ENCODE measurements around the gene KRT15.

Gene KRT15

DNA sequence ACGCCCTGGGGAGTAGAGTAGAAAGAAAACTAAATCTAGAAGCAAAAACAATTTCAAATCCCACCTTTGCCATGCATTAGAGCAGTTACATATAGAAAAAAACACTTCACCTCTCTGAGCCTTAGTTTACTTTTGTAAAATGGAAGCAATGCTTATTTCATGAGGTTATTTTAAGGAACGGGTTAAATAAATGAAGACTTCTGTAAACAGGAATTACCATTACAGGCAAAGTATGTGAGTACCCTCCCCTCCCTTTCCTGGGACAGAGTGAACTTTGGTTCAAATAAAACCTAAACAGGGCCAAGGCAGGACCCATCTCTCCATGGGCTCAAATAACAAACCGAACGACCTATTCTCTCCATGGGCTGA, 4.5 kb upstream of the KRT15 start:
- no peak overlapping the region for H3K4me3 Mint-ChIP-seq
- no peaks in the 10 kb centered on the region for H3K36me3 Mint-ChIP-seq (ENCODE audit: low read depth)
- H3K27ac Mint-ChIP-seq: no peak overlapping the region
- peaks cover 17% of the 10 kb centered on the region for H3K27me3 Mint-ChIP-seq (ENCODE audit: low read depth)
- H3K4me1 Mint-ChIP-seq (ENCODE audit: low read depth): no peaks in the 10 kb centered on the region
- H3K9me3 Mint-ChIP-seq: no peaks in the 10 kb centered on the region

DNA sequence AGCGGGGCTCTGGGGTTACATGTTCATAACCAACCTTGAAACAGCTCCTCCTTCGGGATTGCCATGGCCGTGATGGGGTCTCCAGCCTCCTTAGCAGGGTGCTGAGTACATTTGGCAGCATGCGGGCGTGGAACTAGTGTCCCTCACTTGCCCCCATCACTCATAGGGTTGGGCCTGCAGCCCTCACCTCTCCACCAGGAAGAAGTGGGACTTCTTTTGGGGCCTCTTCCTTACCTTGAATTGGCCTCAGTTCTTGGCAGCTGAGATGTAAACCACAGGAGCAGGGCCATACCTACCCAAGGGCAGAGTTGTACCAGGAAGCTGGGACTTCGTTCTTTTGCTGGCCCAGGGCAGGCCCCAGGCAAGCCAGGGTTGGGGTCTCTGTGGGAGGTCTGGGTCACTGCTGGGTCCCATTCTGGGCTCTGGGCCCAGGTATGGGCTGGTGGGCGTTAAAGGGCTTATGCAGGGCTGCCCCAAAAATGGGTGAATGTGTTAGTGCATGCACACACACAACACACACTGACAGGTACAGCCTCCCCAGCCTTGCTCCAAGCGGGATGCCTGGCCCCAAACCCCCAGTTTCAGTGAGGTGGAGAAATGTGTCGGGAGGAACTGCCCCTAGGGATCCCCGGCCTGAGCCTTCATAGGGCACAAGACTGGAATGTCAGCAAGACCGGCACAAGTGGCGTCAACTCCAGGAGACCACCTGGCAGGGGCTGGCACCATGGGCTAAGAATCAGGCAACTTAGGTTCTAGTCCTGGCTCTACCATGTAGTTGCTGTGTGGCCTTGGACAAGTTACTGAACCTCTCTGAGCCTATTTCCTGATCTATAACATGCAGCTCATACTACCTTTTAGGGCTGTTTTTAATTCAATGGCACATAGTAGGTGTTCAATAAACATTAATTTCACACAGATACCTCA, 3.9 kb upstream of the KRT15 start:
- H3K36me3 Mint-ChIP-seq (ENCODE audit: low read depth): no peaks in the 10 kb centered on the region
- no peaks in the 10 kb centered on the region for H3K9me3 Mint-ChIP-seq
- H3K4me1 Mint-ChIP-seq (ENCODE audit: low read depth): no peaks in the 10 kb centered on the region
- peaks cover 14% of the 10 kb centered on the region for H3K27me3 Mint-ChIP-seq (ENCODE audit: low read depth)
- H3K4me3 Mint-ChIP-seq: no peak overlapping the region
- H3K27ac Mint-ChIP-seq: no peak overlapping the region

GRCh38 chr17:41521574-41522261, 3.0 kb upstream of the KRT15 start:
- Mint-ChIP-seq H3K4me1 (ENCODE audit: low read depth) (no peaks in the 10 kb centered on the region), H3K9me3 (no peaks in the 10 kb centered on the region), H3K4me3 (no peak overlapping the region), H3K27me3 (ENCODE audit: low read depth) (peaks cover 6% of the 10 kb centered on the region), H3K36me3 (ENCODE audit: low read depth) (no peaks in the 10 kb centered on the region), H3K27ac (no peak overlapping the region)

DNA sequence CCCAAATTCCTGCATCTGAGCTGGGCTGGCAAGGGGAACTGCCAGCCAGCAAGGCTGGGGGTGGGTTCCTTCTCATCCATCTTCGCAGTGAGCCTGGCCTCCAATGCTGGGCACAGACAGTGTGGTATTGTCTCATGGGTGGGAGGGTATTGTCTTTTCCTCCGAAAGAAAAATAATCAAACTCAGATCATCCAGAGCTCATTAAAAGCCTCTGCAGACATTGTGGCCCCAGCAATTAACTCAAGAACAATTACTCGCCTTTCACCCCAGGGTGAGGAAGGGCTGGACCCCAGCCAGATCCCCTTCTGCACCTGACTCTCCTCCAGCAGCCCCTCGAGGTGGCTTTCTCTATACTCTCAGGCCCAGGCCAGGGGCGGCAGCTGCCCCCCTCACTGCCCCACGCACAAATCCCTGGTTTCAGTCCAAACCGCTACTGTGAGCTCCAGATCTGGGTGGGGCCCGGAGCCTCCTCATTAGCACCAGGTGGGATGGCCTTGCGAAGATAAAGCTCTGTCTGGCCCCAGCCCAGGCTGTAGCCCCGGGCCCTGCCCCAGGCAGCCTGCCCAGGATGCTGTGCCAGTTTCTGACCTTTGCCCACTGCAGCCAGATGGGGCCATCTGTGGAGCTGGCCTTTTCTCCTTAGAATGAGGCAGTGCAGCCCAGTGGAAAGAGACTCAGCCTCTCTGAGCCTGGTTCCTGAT, 2.3 kb upstream of the KRT15 start:
- Mint-ChIP-seq H3K36me3 (ENCODE audit: low read depth) (no peaks in the 10 kb centered on the region), H3K9me3 (no peaks in the 10 kb centered on the region), H3K4me1 (ENCODE audit: low read depth) (no peaks in the 10 kb centered on the region), H3K27ac (no peak overlapping the region), H3K4me3 (no peak overlapping the region), H3K27me3 (ENCODE audit: low read depth) (peaks cover 5% of the 10 kb centered on the region)

DNA sequence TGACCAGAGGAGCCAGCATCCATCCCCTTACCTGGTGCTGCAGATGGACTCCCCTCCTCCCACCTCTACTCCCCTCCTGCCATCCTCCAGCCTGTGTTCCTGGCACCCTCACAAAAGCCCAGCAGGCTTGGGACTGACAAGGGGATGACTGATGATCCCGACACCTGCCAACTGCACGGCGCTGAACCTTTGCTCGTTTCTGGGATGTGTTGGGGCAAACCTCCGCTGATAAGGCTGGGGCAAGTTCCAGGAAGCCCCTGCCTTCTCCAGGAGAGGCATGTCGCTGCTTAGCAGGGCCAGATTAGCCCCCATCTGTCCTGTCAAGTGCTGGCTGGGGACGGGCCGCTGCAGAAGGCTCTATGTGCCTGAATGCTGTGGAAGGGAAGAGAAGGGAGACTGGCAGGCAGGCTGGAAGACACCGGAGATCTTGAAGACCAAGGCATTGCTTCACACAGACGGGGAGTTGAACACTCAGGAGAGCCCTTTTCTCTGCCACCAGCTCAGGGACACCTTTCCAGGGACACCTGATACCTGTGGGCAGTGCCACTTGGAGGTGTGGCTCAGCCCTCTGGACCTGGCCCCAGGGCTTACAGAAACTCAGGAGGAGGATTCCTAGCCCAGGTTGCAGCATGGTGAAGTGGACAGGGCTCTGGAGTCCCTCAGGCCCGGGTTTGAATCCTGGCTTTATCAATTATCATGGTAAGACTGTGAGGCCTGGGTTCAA, 973 bp upstream of the KRT15 start:
- H3K4me3 Mint-ChIP-seq: no peak overlapping the region
- H3K4me1 Mint-ChIP-seq (ENCODE audit: low read depth): no peaks in the 10 kb centered on the region

DNA sequence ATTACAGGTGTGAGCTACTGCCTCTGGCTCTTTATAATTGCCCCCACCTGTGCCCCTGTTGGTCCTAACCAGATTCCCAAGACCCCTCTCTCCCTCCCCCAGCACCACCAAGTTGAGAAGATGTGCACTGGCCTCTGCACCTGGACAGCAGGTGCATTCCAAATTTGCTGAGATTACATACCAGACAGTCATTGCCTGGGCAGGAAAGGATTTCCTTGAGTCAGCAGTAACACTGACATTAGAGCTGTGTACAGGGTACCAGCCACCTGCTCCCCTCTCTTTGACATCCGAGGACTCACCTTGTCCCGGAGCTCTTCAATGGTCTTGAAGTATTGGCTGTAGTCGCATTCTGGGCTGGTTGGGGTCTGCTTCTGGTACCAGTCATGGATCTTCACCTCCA, 659 bp downstream of the KRT15 start:
- no peaks in the 10 kb centered on the region for H3K9me3 Mint-ChIP-seq
- no peaks in the 10 kb centered on the region for H3K4me1 Mint-ChIP-seq (ENCODE audit: low read depth)
- H3K27me3 Mint-ChIP-seq (ENCODE audit: low read depth): peaks cover 3% of the 10 kb centered on the region
- no peaks in the 10 kb centered on the region for H3K36me3 Mint-ChIP-seq (ENCODE audit: low read depth)
- H3K4me3 Mint-ChIP-seq: no peak overlapping the region
- no peak overlapping the region for H3K27ac Mint-ChIP-seq

More for the DNA sequence above, 973 bp upstream of the KRT15 start:
- no peaks in the 10 kb centered on the region for H3K9me3 Mint-ChIP-seq
- H3K36me3 Mint-ChIP-seq (ENCODE audit: low read depth): no peaks in the 10 kb centered on the region
- H3K27ac Mint-ChIP-seq: no peak overlapping the region
- peaks cover under 1% of the 10 kb centered on the region for H3K27me3 Mint-ChIP-seq (ENCODE audit: low read depth)

DNA sequence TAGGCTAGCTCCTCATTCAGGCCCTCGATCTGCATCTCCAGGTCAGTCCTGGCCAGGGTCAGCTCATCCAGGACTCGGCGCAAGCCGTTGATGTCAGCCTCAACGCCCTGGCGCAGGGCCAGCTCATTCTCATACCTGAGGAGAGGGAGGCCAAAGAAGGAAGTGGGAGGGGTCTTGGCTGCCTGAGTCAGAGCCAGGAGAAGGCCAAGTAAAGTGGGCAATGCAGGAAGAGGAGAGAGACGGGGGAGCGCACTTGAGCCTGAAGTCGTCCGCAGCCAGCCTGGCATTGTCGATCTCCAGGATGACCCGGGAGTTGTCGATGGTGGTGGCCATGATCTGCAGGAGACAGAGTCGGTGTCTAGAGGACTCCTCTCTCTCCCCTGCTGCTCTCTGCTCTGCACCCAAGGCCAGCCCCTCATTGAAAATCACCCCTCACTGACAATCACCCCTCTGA, 1.8 kb downstream of the KRT15 start:
- no peaks in the 10 kb centered on the region for H3K36me3 Mint-ChIP-seq (ENCODE audit: low read depth)
- peaks cover 3% of the 10 kb centered on the region for H3K27me3 Mint-ChIP-seq (ENCODE audit: low read depth)
- no peaks in the 10 kb centered on the region for H3K4me1 Mint-ChIP-seq (ENCODE audit: low read depth)
- H3K9me3 Mint-ChIP-seq: no peaks in the 10 kb centered on the region
- H3K4me3 Mint-ChIP-seq: no peak overlapping the region
- no peak overlapping the region for H3K27ac Mint-ChIP-seq

- no peak overlapping the region for H3K27ac Mint-ChIP-seq
- H3K4me3 Mint-ChIP-seq: no peak overlapping the region
- H3K36me3 Mint-ChIP-seq (ENCODE audit: low read depth): no peaks in the 10 kb centered on the region
- no peaks in the 10 kb centered on the region for H3K9me3 Mint-ChIP-seq
- no peaks in the 10 kb centered on the region for H3K4me1 Mint-ChIP-seq (ENCODE audit: low read depth)
- peaks cover 3% of the 10 kb centered on the region for H3K27me3 Mint-ChIP-seq (ENCODE audit: low read depth)
These were observed 2.4 kb downstream of the KRT15 start for GRCh38 chr17:41516147-41516829.

GRCh38 chr17:41513168-41513547, 5.5 kb downstream of the KRT15 start:
- H3K4me1 Mint-ChIP-seq (ENCODE audit: low read depth): no peaks in the 10 kb centered on the region
- H3K27me3 Mint-ChIP-seq (ENCODE audit: low read depth): peaks cover 3% of the 10 kb centered on the region
- no peak overlapping the region for H3K4me3 Mint-ChIP-seq
- no peaks in the 10 kb centered on the region for H3K36me3 Mint-ChIP-seq (ENCODE audit: low read depth)
- no peak overlapping the region for H3K27ac Mint-ChIP-seq
- H3K9me3 Mint-ChIP-seq: no peaks in the 10 kb centered on the region

DNA sequence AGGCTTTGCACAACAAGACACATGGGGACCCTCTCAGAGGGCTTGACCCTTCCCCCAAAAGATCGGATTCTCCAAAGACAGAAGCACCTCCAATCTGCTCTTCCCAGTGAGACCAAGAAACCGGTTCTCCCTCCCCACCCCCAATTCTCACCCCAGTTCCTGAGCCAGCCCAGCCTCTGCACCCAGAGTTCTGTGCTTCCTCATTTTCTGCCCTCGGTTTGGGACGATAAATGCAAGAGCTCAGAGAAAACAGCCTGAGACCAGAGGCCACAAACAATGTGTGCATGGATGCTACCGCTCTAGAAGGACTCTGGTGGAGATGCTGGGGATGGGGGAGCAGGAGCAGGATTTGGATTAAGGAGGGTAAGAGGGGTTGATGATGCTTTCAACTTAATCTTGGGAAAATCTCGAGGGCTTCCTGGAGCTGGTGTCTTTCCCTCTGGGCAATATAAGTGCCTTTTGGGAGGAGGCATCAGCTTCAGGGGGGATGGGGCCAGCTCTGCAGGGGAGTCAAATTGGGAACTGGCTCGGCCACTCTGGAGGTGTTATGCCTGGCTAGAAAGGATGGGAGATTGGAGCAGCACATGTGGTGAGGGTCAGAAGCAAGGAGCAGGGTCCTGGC, 6.0 kb downstream of the KRT15 start:
- Mint-ChIP-seq H3K4me1 (ENCODE audit: low read depth) (no peaks in the 10 kb centered on the region), H3K27me3 (ENCODE audit: low read depth) (peaks cover 3% of the 10 kb centered on the region), H3K9me3 (no peaks in the 10 kb centered on the region), H3K36me3 (ENCODE audit: low read depth) (no peaks in the 10 kb centered on the region), H3K27ac (no peak overlapping the region), H3K4me3 (no peak overlapping the region)

- Mint-ChIP-seq H3K27ac (no peak overlapping the region), H3K4me3 (no peak overlapping the region), H3K4me1 (ENCODE audit: low read depth) (no peaks in the 10 kb centered on the region), H3K36me3 (ENCODE audit: low read depth) (no peaks in the 10 kb centered on the region), H3K9me3 (no peaks in the 10 kb centered on the region), H3K27me3 (ENCODE audit: low read depth) (peaks cover 3% of the 10 kb centered on the region)
These were observed 7.0 kb downstream of the KRT15 start for GRCh38 chr17:41511716-41512115.

DNA sequence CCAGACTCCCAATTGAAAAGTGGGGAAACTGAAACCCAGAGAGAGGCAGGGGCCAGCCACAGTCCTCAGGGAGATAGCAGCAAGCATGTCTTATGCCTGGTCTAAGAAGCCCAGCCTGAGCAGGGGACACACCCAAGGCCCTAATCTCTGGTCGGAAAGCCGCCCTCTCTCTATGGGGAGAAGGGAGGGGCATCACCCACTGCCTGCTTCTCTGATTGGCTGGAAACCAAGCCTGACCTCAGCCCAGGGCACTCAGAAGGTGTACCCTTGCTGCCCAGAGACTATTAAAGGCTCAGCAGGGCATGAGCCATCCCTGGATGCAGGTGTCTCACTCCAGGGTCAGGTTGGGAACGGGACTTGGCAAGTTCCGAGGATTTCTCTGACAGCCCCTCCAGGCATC, 7.6 kb downstream of the KRT15 start:
- Mint-ChIP-seq H3K4me1 (ENCODE audit: low read depth) (no peaks in the 10 kb centered on the region), H3K9me3 (no peaks in the 10 kb centered on the region), H3K4me3 (no peak overlapping the region), H3K36me3 (ENCODE audit: low read depth) (no peaks in the 10 kb centered on the region), H3K27me3 (ENCODE audit: low read depth) (peaks cover 3% of the 10 kb centered on the region), H3K27ac (no peak overlapping the region)

DNA sequence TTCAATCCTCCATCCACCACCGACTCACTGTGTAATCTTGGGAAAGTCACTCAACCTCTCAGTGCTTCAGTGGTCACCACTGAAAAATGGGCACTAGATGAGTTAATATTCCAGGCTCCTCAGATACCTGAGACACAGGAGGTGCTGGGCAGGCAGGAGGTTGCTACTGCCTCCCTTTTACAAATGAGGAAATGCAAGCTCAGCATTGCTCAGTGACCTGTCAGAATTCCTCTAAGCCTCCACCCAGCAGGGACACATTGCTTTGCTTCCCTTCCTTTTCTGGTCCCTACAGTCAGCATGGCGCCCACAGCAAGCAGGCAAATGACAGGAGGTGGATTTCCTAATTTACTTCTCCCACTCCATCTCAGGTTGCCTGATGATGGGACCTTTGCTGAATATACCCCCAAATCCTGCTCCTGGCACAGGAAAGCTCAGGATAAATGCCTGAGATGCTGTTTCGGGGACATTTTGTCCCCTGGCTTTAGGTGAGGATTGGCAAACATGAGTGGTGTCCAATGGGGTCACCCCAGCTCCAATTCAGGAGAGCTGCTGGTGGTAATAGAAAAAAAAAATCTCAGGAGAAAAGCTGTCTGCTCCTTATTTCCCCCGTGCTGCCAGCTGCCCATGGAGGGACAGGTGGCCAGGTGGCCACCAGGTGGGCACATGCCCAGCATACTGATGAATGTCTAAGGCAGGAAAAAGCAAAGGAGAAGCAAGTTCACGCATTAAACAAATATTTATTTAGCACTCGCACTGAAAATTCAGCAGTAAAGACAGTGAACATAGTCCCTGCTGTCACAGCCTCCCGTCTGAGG, 8.2 kb downstream of the KRT15 start:
- Mint-ChIP-seq H3K27me3 (ENCODE audit: low read depth) (peaks cover 3% of the 10 kb centered on the region), H3K36me3 (ENCODE audit: low read depth) (no peaks in the 10 kb centered on the region), H3K27ac (no peak overlapping the region), H3K4me1 (ENCODE audit: low read depth) (no peaks in the 10 kb centered on the region), H3K9me3 (no peaks in the 10 kb centered on the region), H3K4me3 (no peak overlapping the region)

All from T-helper 1 cell treated with Interleukin-12 subunit alpha and Interleukin-12 subunit beta and Interleukin-4 antibody, amounts not matched to agents 30 μg/mL and 1 μg/mL, for 36 hours (primary cell).